Stimulated activated CD4-positive, alpha-beta T cell treated with anti-CD3 and anti-CD28 coated beads, TNF-alpha, amount 100 ng/mL, for 4 hours (primary cell): ENCODE data around the gene STK33.

Experiments
- DNase-seq, 3 experiments: peaks; one replicate each; pipeline ENCODE4 v3.0.0-alpha.2; 2020; ENCODE audit warnings: low read depth in 3 of 3

The STK33 gene

GRCh38 chr11:8426076-8426475, 168.0 kb downstream of the STK33 start:
- no peak for DNase-seq

- DNase-seq = no peak
Observed at GRCh38 chr11:8415195-8415594, 178.8 kb downstream of the STK33 start.

- DNase-seq = no peak
Observed at GRCh38 chr11:8408151-8408941, 185.7 kb downstream of the STK33 start.

GRCh38 chr11:8403310-8403709, 190.7 kb downstream of the STK33 start:
- DNase-seq = no peak

- no peak for DNase-seq
Observed at GRCh38 chr11:8392886-8393285, 201.1 kb downstream of the STK33 start.

DNA sequence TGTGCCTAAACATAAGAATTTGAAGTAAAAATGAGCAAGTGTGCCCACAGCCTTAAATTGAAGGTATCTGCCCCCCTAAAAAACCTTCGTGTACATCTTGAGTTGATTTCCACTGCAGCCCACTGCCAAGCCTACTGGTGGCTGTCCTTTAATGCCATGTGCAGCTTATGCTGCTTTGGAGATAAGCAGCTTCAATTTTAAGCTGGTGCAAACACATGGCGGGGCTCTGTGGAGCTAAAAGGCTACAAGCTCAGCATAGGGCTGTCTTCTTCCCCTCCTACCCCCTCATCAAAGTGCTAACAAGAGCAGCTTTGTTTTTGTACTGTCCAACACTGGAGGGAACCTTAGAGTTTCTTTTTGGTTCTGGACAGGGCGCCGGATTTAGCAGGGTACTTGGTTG, 201.9 kb downstream of the STK33 start:
- DNase-seq = no peak

DNA sequence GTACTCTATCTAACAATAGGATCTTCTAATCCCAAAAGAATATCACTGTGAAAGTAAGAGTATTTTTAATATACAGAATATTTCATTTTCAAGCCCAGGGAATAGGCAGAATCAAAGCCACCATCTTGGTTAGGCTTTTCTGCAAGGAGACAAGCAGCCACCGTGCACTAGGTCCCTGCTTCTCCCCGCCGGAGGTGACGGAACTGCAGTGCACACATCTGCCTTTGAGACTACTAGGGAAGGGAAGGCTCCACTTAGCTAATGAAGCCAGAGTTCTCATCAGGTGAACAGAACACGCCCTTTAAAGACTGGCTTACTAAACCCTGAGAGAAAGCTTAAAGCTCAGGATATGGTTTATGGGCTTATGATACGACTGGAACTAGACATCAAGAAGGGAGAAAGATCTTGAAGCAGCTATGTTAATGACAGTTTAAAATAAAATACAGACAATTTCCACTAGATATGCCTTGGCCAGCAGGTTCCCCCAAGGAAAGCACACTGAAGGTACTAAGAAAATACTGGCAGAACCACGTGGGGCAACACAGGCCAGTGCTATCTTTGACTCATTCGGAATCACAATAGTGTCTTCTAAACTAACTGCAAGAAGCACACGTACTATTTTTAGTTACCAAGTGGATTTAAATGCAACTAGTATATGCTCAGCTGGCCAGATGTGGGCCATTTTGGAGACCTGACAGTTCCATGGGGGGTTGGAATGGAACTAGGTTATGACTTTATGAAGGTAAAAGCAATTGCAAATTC, 203.0 kb downstream of the STK33 start:
- no peak for DNase-seq

GRCh38 chr11:8389029-8389996, 204.7 kb downstream of the STK33 start:
- no peak for DNase-seq

GRCh38 chr11:8387693-8388092, 206.3 kb downstream of the STK33 start:
- no peak for DNase-seq

DNA sequence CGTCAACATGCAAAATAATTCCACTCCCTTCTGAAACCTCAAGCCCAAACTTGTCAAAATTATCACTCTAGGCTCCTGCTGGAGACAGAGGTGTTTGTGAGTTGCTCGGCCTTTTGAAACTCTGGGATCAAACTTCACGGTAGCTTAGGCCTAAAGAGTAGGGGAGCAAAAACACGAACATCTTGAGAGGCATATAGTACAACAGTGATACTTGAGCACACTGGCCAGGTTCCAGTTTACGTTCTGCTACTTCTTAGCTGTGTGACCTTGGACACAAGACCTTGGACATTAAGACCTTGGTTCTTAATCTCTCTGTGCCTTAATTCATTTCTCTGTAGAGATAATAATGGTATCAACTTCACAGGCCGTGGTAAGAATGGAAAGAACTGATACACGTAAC, 206.9 kb downstream of the STK33 start:
- no peak for DNase-seq

- no peak for DNase-seq
Observed at GRCh38 chr11:8386134-8386864, 207.7 kb downstream of the STK33 start.

- no peak for DNase-seq
Observed at GRCh38 chr11:8384199-8384821, 209.7 kb downstream of the STK33 start.

- DNase-seq = no peak
Observed at GRCh38 chr11:8383627-8384026, 210.4 kb downstream of the STK33 start.

DNA sequence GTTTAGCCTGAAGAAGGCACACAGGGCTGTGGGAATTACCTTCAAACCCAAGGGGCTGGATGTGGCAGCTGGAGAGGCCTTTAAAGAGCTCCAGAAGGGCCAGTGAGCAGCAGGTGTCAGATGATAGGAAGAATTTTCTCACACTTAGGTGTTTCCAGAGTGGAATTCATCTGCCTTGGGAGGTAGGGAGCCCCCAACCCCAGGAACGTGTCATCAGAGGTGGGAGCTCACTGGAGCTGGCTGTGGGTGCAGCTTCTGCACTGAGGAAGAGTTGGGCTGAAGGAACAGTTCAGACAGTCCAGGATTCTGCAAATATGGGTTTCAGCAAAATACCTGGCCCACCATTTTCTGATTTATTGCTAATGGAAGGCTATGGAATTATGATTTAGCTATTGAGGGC, 210.8 kb downstream of the STK33 start:
- DNase-seq = no peak

- no peak for DNase-seq
Observed at GRCh38 chr11:8382436-8383053, 211.5 kb downstream of the STK33 start.

DNA sequence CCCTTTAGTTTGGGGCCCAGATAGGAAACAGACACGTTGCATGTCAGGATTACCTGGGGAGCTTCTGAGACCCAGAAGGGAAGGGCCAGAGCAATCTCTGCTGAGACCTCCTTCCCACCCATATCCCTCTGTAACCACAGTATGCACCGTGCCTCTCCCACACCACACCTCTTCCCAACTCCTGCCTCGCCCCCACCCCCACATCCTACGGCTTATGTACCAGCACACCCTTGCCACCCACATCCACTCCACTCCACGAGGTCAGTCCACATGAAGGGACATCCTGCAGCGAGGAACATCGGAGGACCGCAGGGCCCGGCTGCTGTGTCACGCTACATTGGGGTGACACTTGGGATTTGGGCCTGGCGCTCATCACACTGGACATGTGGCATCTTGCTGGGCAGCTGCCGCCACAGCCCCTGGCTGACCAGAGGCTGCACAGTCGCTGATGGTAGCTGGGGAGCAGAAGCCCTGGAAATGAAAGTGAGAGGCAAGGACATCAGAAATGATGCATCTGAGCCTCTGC, 212.1 kb downstream of the STK33 start:
- DNase-seq = no peak

GRCh38 chr11:8381343-8381742, 212.7 kb downstream of the STK33 start:
- DNase-seq = no peak

- DNase-seq = no peak
Observed at GRCh38 chr11:8375932-8376331, 218.1 kb downstream of the STK33 start.

DNA sequence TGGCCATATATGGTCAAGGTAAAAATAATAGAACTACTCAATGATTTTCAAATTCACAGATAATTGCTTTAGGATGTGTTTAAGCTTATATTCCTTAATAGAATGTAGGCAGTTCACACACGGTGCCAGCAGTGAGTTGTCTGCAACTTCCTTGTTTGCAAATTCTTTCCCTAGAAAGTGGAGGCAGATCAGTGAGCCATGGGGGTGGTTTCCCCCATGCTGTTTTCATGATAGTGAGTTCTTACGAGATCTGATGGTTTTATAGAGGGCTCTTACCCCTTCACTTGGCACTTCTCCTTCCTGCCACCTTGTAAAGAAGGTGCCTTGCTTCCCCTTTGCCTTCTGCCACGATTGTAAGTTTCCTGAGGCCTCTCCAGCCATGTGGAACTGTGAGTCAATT, 218.6 kb downstream of the STK33 start:
- no peak for DNase-seq

DNA sequence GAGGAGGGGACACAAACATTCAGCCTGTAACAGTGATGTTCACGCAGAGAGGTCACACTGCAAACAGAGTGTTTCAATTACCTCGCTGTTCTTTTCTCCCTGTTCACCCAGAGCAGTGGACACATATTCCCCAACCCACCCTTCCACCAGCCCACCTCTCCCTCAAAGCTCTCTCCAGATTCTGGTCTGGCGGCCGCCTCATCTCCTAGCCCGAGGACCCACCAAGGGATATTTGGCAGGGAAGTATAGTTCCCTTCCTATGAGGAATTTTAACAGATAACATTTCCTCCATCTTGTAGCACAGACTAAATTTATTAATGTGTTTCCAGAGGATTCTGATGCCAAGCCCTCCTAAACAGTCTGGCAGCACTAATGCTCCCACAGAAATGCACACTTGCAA, 219.3 kb downstream of the STK33 start:
- DNase-seq = no peak
